HG03571 (cell line): ENCODE data around the gene ASF1B.
A peak's percentile ranks its signal among the peaks of the same experiment; 100 is the strongest.

Experiments used
- ATAC-seq: cut with Tn5 transposase; IDR thresholded peaks from one replicate; pipeline ENCODE4 v1.9.1; 2021; ENCODE audit not compliant: unreplicated experiment

ASF1B gene

GRCh38 chr19:14111486-14111885, 24.9 kb downstream of the ASF1B start:
- no peak for ATAC-seq

- no peak for ATAC-seq
Observed at GRCh38 chr19:14110650-14111049, 25.7 kb downstream of the ASF1B start.

- ATAC-seq: no peak
Observed at GRCh38 chr19:14107581-14108461, 28.6 kb downstream of the ASF1B start.

GRCh38 chr19:14106840-14107239, 29.5 kb downstream of the ASF1B start:
- ATAC-seq: no peak

GRCh38 chr19:14105680-14106079, 30.7 kb downstream of the ASF1B start:
- ATAC-seq: no peak

GRCh38 chr19:14103310-14103709, 33.1 kb downstream of the ASF1B start:
- no peak for ATAC-seq

- ATAC-seq: no peak
Observed at GRCh38 chr19:14102756-14103155, 33.6 kb downstream of the ASF1B start.

GRCh38 chr19:14102102-14102696, 34.2 kb downstream of the ASF1B start:
- no peak for ATAC-seq

- no peak for ATAC-seq
Observed at GRCh38 chr19:14101003-14101545, 35.3 kb downstream of the ASF1B start.

- ATAC-seq: no peak
Observed at GRCh38 chr19:14097532-14098151, 38.7 kb downstream of the ASF1B start.

- no peak for ATAC-seq
Observed at GRCh38 chr19:14096272-14096992, 40.0 kb downstream of the ASF1B start.

- no peak for ATAC-seq
Observed at GRCh38 chr19:14094854-14095253, 41.5 kb downstream of the ASF1B start.

GRCh38 chr19:14093117-14093823, 43.1 kb downstream of the ASF1B start:
- no peak for ATAC-seq

- ATAC-seq: peak; percentile 2
Observed at GRCh38 chr19:14091813-14092462, 44.5 kb downstream of the ASF1B start.

- peak; percentile 39 for ATAC-seq
Observed at GRCh38 chr19:14091081-14091812, 45.1 kb downstream of the ASF1B start.

GRCh38 chr19:14090509-14091080, 45.8 kb downstream of the ASF1B start, which contains the start of gene SAMD1:
Gene SAMD1, minus strand, starts transcription at chr19:14090751.
- peak; percentile 48 for ATAC-seq

GRCh38 chr19:14089662-14090508, 46.5 kb downstream of the ASF1B start:
- peak; percentile 14 for ATAC-seq

GRCh38 chr19:14089412-14089661, 47.1 kb downstream of the ASF1B start:
- ATAC-seq: no peak
